K562 (cell line): ENCODE data around the gene GABRB2. TPM values are rescaled to one million over a fixed set of nuclear protein-coding genes. Genes with fewer than 3 reads are reported as not detected.

ENCODE experiments used
- ATAC-seq: fragments of 200-7000 bp; cut with Tn5 transposase; 3 replicates; pipeline ENCODE4 v1.9.1; 2020; ENCODE audit warnings: moderate library complexity
- Bru-seq: library from RNA; stranded (reverse); fragments of 400-500 nt; gene quantifications from one replicate; lab custom pipeline; 2021; lab: Mats Ljungman, UMichigan
- BruChase-seq, 2 experiments: library from RNA; stranded (reverse); fragments of 400-500 nt; gene quantifications; one replicate each; lab custom pipeline; 2021; lab: Mats Ljungman, UMichigan
- BruUV-seq: library from RNA; stranded (reverse); fragments of 400-500 nt; replicated peaks from 2 replicates; lab custom pipeline; 2021; lab: Mats Ljungman, UMichigan
- CTCF ChIA-PET: fragments of 300-600 bp; formaldehyde crosslinking; extraction: SDS; loops from one replicate; lab custom pipeline; 2021; ENCODE audit warnings: low intra/inter-chr PET ratio; lab: Yijun Ruan, JAX
- POLR2A ChIA-PET: fragments of 300-600, 350-650 bp; sonication (Branson Sonifier 250); formaldehyde crosslinking; extraction: SDS; loops from one replicate; lab custom pipeline; 2021; ENCODE audit warnings: antibody characterized with exemption, inconsistent platforms; lab: Yijun Ruan, JAX
- DNase-seq, 4 experiments: peaks; one replicate each; pipeline versions ENCODE4 v3.0.0 to v3.0.0-alpha.2; 2011 to 2018; ENCODE audit warnings: low spot score in 3 of 4, mixed read lengths in 3 of 4; ENCODE audit errors: extremely low read depth in 1 of 4
- FAIRE-seq: peaks from 2 replicates; lab custom pipeline; 2011; peaks lifted over from hg19 to GRCh38; lab: Jason Lieb, UNC
- H2AFZ ChIP-seq: 2 replicates; pipeline ENCODE4 v1.6.0; 2011; ENCODE audit warnings: low read depth, low read length, control low read depth, inconsistent platforms
- H3K27ac ChIP-seq: fragments of 200-600 bp; 3 replicates; pipeline ENCODE4 v1.8.0; 2011; ENCODE audit warnings: low read depth, mild to moderate bottlenecking, control low read depth, inconsistent platforms, low read length, moderate library complexity, mixed read lengths; ENCODE audit errors: extremely low read depth
- H3K27me3 ChIP-seq, 2 experiments: fragments of 300-600 bp in 1 of 2; 2 replicates in 1 of 2; 3 replicates in 1 of 2; pipeline versions ENCODE4 v1.6.0 to v1.8.0; 2011; ENCODE audit warnings: inconsistent platforms in 2 of 2, low read length in 2 of 2, mild to moderate bottlenecking in 1 of 2, mixed read lengths in 1 of 2, moderate library complexity in 1 of 2; ENCODE audit not compliant: control insufficient read depth in 2 of 2, insufficient read depth in 2 of 2
- H3K36me3 ChIP-seq: fragments of 300-600 bp; 3 replicates; pipeline ENCODE4 v1.8.0; 2011; ENCODE audit warnings: mild to moderate bottlenecking, low read length, inconsistent platforms; ENCODE audit not compliant: control insufficient read depth, insufficient read depth
- H3K4me1 ChIP-seq, 2 experiments: fragments of 200-600 bp in 1 of 2; replicated peaks in 1 of 2; 2 replicates in 1 of 2; 3 replicates in 1 of 2; pipeline versions ENCODE4 v1.5.1 to v1.8.0; 2011; ENCODE audit warnings: inconsistent platforms in 2 of 2, low read length in 2 of 2, mild to moderate bottlenecking in 1 of 2, mixed read lengths in 1 of 2, moderate library complexity in 1 of 2; ENCODE audit not compliant: control insufficient read depth in 2 of 2, insufficient read depth in 2 of 2
- H3K4me2 ChIP-seq: 2 replicates; pipeline ENCODE4 v1.6.1; 2011; ENCODE audit warnings: low read length, control low read depth, inconsistent platforms, mixed read lengths; ENCODE audit not compliant: insufficient read depth
- H3K4me3 ChIP-seq: fragments of 200-600 bp; sonication (generic), shearing (Covaris generic); 2 replicates; pipeline ENCODE4 v1.5.1; 2016; ENCODE audit warnings: control low read depth, inconsistent platforms
- H3K79me2 ChIP-seq: fragments of 200-600 bp; 3 replicates; pipeline ENCODE4 v1.8.0; 2011; ENCODE audit warnings: low read length, inconsistent platforms; ENCODE audit not compliant: control insufficient read depth, insufficient read depth
- H3K9ac ChIP-seq, 2 experiments: 2 replicates each; pipeline versions ENCODE4 v1.6.0 to v1.6.1; 2011; ENCODE audit warnings: low read depth in 2 of 2, low read length in 2 of 2, control low read depth in 1 of 2, inconsistent platforms in 1 of 2, mild to moderate bottlenecking in 1 of 2, mixed read lengths in 1 of 2; ENCODE audit not compliant: insufficient read depth in 1 of 2
- H3K9me1 ChIP-seq: one replicate; pipeline ENCODE4 v1.6.0; 2011; ENCODE audit warnings: inconsistent platforms, mild to moderate bottlenecking, low read length, moderate library complexity; ENCODE audit not compliant: control insufficient read depth, insufficient read depth
- H3K9me3 ChIP-seq: replicated peaks from 2 replicates; pipeline ENCODE4 v1.5.1; 2011; ENCODE audit warnings: low read depth, low read length, inconsistent platforms; ENCODE audit not compliant: control insufficient read depth, insufficient read depth
- H4K20me1 ChIP-seq: replicated peaks from 2 replicates; pipeline ENCODE4 v1.6.1; 2011; ENCODE audit warnings: low read length, inconsistent platforms, mixed read lengths; ENCODE audit not compliant: control insufficient read depth, insufficient read depth
- MED1 ChIP-seq: sonication (generic); formaldehyde crosslinking; IDR thresholded peaks from 2 replicates; pipeline ENCODE4 v1.8.1; 2023; ENCODE audit warnings: missing genetic modification reagents, borderline replicate concordance
- NRF1 ChIP-seq, 2 experiments: fragments of 450-650 bp; IDR thresholded peaks in 1 of 2; conservative IDR thresholded peaks in 1 of 2; 2 replicates each; pipeline ENCODE4 v1.6.1; 2014; ENCODE audit warnings: mild to moderate bottlenecking in 2 of 2
- RBM17 ChIP-seq: fragments of 200-400 bp; formaldehyde crosslinking; IDR thresholded peaks from 2 replicates; pipeline ENCODE4 v1.6.1; 2017; ENCODE audit warnings: low read depth, mild to moderate bottlenecking, low read length, borderline replicate concordance
- UBTF ChIP-seq, 2 experiments: IDR thresholded peaks; 2 replicates each; pipeline ENCODE4 v1.6.1; 2012; ENCODE audit warnings: improper control_type of control experiment in 2 of 2, low read depth in 2 of 2, low read length in 2 of 2, borderline replicate concordance in 1 of 2
- ZEB2 ChIP-seq: fragments of 450-650 bp; IDR thresholded peaks from 2 replicates; pipeline ENCODE4 v1.6.1; 2016
- WGBS: fragments of 100-300 bp; shearing (Covaris generic); methylation state at CpG from one replicate; pipeline ENCODE4 v1.1.6; 2016; ENCODE audit warnings: low coverage, mixed read lengths; ENCODE audit not compliant: insufficient coverage; ENCODE audit errors: missing lambda C conversion rate; 5-methylcytosine and 5-hydroxymethylcytosine counted together
- in situ Hi-C: fragments of 300-500 bp; cut with MboI; formaldehyde crosslinking; loops from 4 replicates; pipeline ENCODE4 v1.15.0; 2018; ENCODE audit warnings: inconsistent platforms, mixed read lengths
- intact Hi-C: fragments of 100-400 bp; cut with micrococcal nuclease; formaldehyde crosslinking; loops from 2 replicates; pipeline ENCODE4 v1.14.2; 2022
- long read RNA-seq, 3 experiments: library from polyadenylated mRNA in 2 of 3; library from RNA in 1 of 3; unstranded in 2 of 3; stranded (forward) in 1 of 3; transcript quantifications; one replicate each; pipeline ENCODE4 v2.0.0, GENCODE V29; 2019 to 2022
- polyA minus RNA-seq, 3 experiments: library from RNA; depleted of rRNA, polyadenylated mRNA; stranded (reverse); fragments of >200 nt; gene quantifications; 2 replicates each; pipeline ENCODE4 v1.2.3, GENCODE V29; 2011
- polyA plus RNA-seq, 8 experiments: library from polyadenylated mRNA; depleted of rRNA in 4 of 8; stranded (reverse) in 5 of 8; unstranded in 3 of 8; fragments of >200 nt; fragmentation: Nextera tagmentation in 2 of 8; fragmentation: Illumina TruSeq in 1 of 8; extraction: Ambion mirVana in 2 of 8; extraction: Trizol in 1 of 8; gene quantifications; 2 replicates each; pipeline versions ENCODE4 v1.2.1 to v1.2.3, GENCODE V29; 2011 to 2014; ENCODE audit warnings: inconsistent platforms in 1 of 8, missing spikeins in 1 of 8
- total RNA-seq, 7 experiments: library from RNA; depleted of rRNA in 6 of 7; stranded (reverse); fragments of >200 nt in 6 of 7; fragmentation: Illumina TruSeq in 2 of 7; extraction: Trizol in 2 of 7; gene quantifications; 2 replicates each; pipeline versions ENCODE4 v1.2.1 to v1.2.3, GENCODE V29; 2011 to 2021; ENCODE audit warnings: low replicate concordance in 1 of 7

Gene GABRB2
- 0.23 TPM in 1 of 2 replicates, not detected in the other for total RNA-seq (2011; cell fraction: chromatin; rRNA removed; ENCODE audit: low replicate concordance)
- total RNA-seq (2011; cell fraction: nucleolus; rRNA removed) = not detected in 2 replicates
- total RNA-seq (2011; cell fraction: nucleoplasm; rRNA removed) = not detected in 2 replicates
- total RNA-seq (2014; rRNA removed) (not detected in 2 replicates), total RNA-seq (2014; rRNA removed; fragmentation: Illumina TruSeq; extraction: Trizol) (not detected in 2 replicates), total RNA-seq (2015; rRNA removed; fragmentation: Illumina TruSeq; extraction: Trizol) (not detected in 2 replicates), total RNA-seq (2021) (not detected in 2 replicates), polyA plus RNA-seq (2011; rRNA removed) (not detected in 2 replicates), polyA plus RNA-seq (2014; fragmentation: Illumina TruSeq; extraction: Trizol) (not detected in 2 replicates), polyA plus RNA-seq (2014; fragmentation: Nextera tagmentation; extraction: Ambion mirVana) (not detected), polyA plus RNA-seq (2014; rRNA removed) (not detected in 2 replicates), polyA minus RNA-seq (2011; rRNA and poly(A)+ RNA removed) (not detected in 2 replicates), Bru-seq, nascent RNA (percentile 3 among the genes with signal in this experiment), BruChase-seq, experiment 1, labeled RNA remaining after a 2-hour chase (percentile 2 among the genes with signal in this experiment), BruChase-seq, experiment 2, labeled RNA remaining after a 6-hour chase (percentile 0 among the genes with signal in this experiment)
- polyA plus RNA-seq (2011; cell fraction: cytosol; rRNA removed) = not detected in 2 replicates
- polyA plus RNA-seq (2011; cell fraction: nucleus; rRNA removed) = not detected in 2 replicates
- polyA plus RNA-seq (2012) = not detected in 2 replicates
- not detected in 2 replicates for polyA minus RNA-seq (2011; cell fraction: cytosol; rRNA and poly(A)+ RNA removed)
- polyA minus RNA-seq (2011; cell fraction: nucleus; rRNA and poly(A)+ RNA removed) = not detected in 2 replicates
- long read RNA-seq, experiment 1, partial matches to known transcripts = 0 of 1 reads
- long read RNA-seq, experiment 1, other reads (novel, unspliced or antisense) = 1 of 1 reads
- long read RNA-seq, experiment 2 = 0 reads
- long read RNA-seq, experiment 3 = 0 reads

- Histone ChIP-seq H3K27me3 (no peaks in the 10 kb centered on the region), H3K9ac (no peak within 1 kb of the TSS), H3K9me1 (no peaks in the 10 kb centered on the region), H3K27ac (no peak within 1 kb of the TSS), H4K20me1 (no peaks in the 10 kb centered on the region), H3K79me2 (no peaks in the 10 kb centered on the region), H3K4me2 (no peak within 1 kb of the TSS), H3K4me1 (no peaks in the 10 kb centered on the region; a peak in 1 of 5 replicates), H3K4me3 (no peak within 1 kb of the TSS), H2AFZ (no peak within 1 kb of the TSS; the same call in 1 of the 2 replicates), H3K36me3 (no peaks in the 10 kb centered on the region), H3K9me3 (no peaks in the 10 kb centered on the region)
- 4% methylated on average over 26 of the region's 31 CpGs for WGBS
- TF ChIP-seq MED1 (CRISPR knock-in tag) (no peak), NRF1 (conservative IDR thresholded peaks at IDR 0.05 in 1 of 2, IDR thresholded peaks at IDR 0.05 in 1 of 2) (peak; percentile 83 to 84), RBM17 (no peak), ZEB2 (no peak), UBTF (IDR thresholded peaks at IDR 0.05; ENCODE audit: borderline replicate concordance in 1 of 2, low read depth in 2 of 2, low read length in 2 of 2) (no peak)
- ChIA-PET CTCF (no interaction called here), POLR2A (no interaction called here)
- DNase-seq (peak in 3 of 4 experiments; percentile 11 to 26 (median 16)), FAIRE-seq (no peak), ATAC-seq (no peak)
- BruUV-seq = no TSS peak
- in situ Hi-C loops = no loop called here
- intact Hi-C loops = loop anchor here (10.0 kb wide), 1 partner anchor 1858 kb away; no protein-coding TSS in a partner anchor
Measured at GRCh38 chr5:161546470-161547301, at the start of gene GABRB2. Gene GABRB2 (minus strand): TSS chr5:161546725. CDS start chr5:161546643, 82 bp downstream.
